HepG2 (cell line): ENCODE data around the gene EIF1. TPM values are rescaled to one million over a fixed set of nuclear protein-coding genes. Genes with fewer than 3 reads are reported as not detected.

Experiments
- ATAC-seq: fragments of 200-7000 bp; cut with Tn5 transposase; 3 replicates; pipeline ENCODE4 v1.9.1; 2020; ENCODE audit warnings: mild to moderate bottlenecking, moderate library complexity
- BruUV-seq: library from RNA; stranded (reverse); fragments of 400-500 nt; replicated peaks from 2 replicates; lab custom pipeline; 2021; lab: Mats Ljungman, UMichigan
- CTCF ChIA-PET: fragments of 300-600 bp; formaldehyde crosslinking; extraction: SDS; loops from one replicate; lab custom pipeline; 2021; ENCODE audit warnings: low total read pairs, inconsistent platforms, low intra/inter-chr PET ratio; lab: Yijun Ruan, JAX
- POLR2A ChIA-PET: fragments of 350-600 bp; sonication (Branson Sonifier 250); formaldehyde crosslinking; loops from one replicate; lab custom pipeline; 2020; ENCODE audit warnings: antibody characterized with exemption, inconsistent platforms; lab: Yijun Ruan, JAX
- DNase-seq: peaks from one replicate; pipeline ENCODE4 v3.0.0-alpha.2; 2015; ENCODE audit warnings: low spot score
- FAIRE-seq: peaks from 3 replicates; lab custom pipeline; 2011; peaks lifted over from hg19 to GRCh38; lab: Jason Lieb, UNC
- H2AFZ ChIP-seq: one replicate; pipeline ENCODE4 v1.6.1; 2011; ENCODE audit warnings: low read length, inconsistent platforms
- H3K27ac ChIP-seq: fragments of 300-600 bp; 3 replicates; pipeline ENCODE4 v1.8.0; 2011; ENCODE audit warnings: mixed run types, mild to moderate bottlenecking, mixed read lengths, low read length, inconsistent platforms; ENCODE audit not compliant: insufficient read depth; ENCODE audit errors: extremely low read length
- H3K27me3 ChIP-seq, 2 experiments: fragments of 200-600 bp in 1 of 2; 2 replicates in 1 of 2; 3 replicates in 1 of 2; pipeline versions ENCODE4 v1.6.0 to v1.8.0; 2011; ENCODE audit warnings: low read length in 2 of 2, mild to moderate bottlenecking in 2 of 2, moderate library complexity in 2 of 2, inconsistent platforms in 1 of 2; ENCODE audit not compliant: insufficient read depth in 2 of 2, control insufficient read depth in 1 of 2
- H3K36me3 ChIP-seq, 2 experiments: fragments of 200-600 bp in 1 of 2; replicated peaks in 1 of 2; 2 replicates in 1 of 2; 3 replicates in 1 of 2; pipeline versions ENCODE4 v1.5.1 to v1.8.0; 2011; ENCODE audit warnings: low read length in 2 of 2, inconsistent platforms in 1 of 2; ENCODE audit not compliant: insufficient read depth in 2 of 2, control insufficient read depth in 1 of 2
- H3K4me1 ChIP-seq: 2 replicates; pipeline ENCODE4 v1.5.1; 2012; ENCODE audit warnings: low read length, inconsistent platforms; ENCODE audit not compliant: insufficient read depth
- H3K4me2 ChIP-seq: 2 replicates; pipeline ENCODE4 v1.6.0; 2011; ENCODE audit warnings: low read depth, low read length, inconsistent platforms
- H3K4me3 ChIP-seq, 3 experiments: fragments of 200-600 bp in 1 of 3; sonication (generic), shearing (Covaris generic) in 1 of 3; replicated peaks in 1 of 3; 2 replicates each; pipeline ENCODE4 v1.5.1; 2011 to 2016; ENCODE audit warnings: low read length in 3 of 3, inconsistent platforms in 2 of 3, low read depth in 2 of 3, mild to moderate bottlenecking in 2 of 3, control low read depth in 1 of 3, mixed read lengths in 1 of 3; ENCODE audit not compliant: insufficient read depth in 1 of 3
- H3K79me2 ChIP-seq: one replicate; pipeline ENCODE4 v1.6.1; 2011; ENCODE audit warnings: low read length, inconsistent platforms; ENCODE audit not compliant: insufficient read depth
- H3K9ac ChIP-seq: 2 replicates; pipeline ENCODE4 v1.6.0; 2011; ENCODE audit warnings: mild to moderate bottlenecking, low read depth, low read length, inconsistent platforms; ENCODE audit not compliant: insufficient read depth
- H3K9me3 ChIP-seq: 2 replicates; pipeline ENCODE4 v1.5.1; 2012; ENCODE audit warnings: mild to moderate bottlenecking, low read length
- H4K20me1 ChIP-seq: 2 replicates; pipeline ENCODE4 v1.6.0; 2011; ENCODE audit warnings: inconsistent platforms, mild to moderate bottlenecking, low read length, moderate library complexity; ENCODE audit not compliant: insufficient read depth
- ISL2 ChIP-seq: sonication (generic); formaldehyde crosslinking; IDR thresholded peaks from 2 replicates; pipeline ENCODE4 v1.5.0; 2020; ENCODE audit warnings: missing genetic modification reagents
- KLF12 ChIP-seq: sonication (generic); formaldehyde crosslinking; IDR thresholded peaks from 2 replicates; pipeline ENCODE4 v1.4.0; 2020; ENCODE audit warnings: missing genetic modification reagents, borderline replicate concordance
- PHF21A ChIP-seq: sonication (generic); formaldehyde crosslinking; IDR thresholded peaks from 2 replicates; pipeline ENCODE4 v1.5.0; 2020; ENCODE audit warnings: mild to moderate bottlenecking, missing genetic modification reagents
- YY1 ChIP-seq: IDR thresholded peaks from 2 replicates; pipeline ENCODE4 v1.6.1; 2011; ENCODE audit warnings: low read length, low read depth, moderate library complexity, mild to moderate bottlenecking; ENCODE audit not compliant: insufficient read depth, insufficient replicate concordance
- ZFAT ChIP-seq: sonication (generic); formaldehyde crosslinking; conservative IDR thresholded peaks from 2 replicates; pipeline ENCODE4 v1.8.1; 2023; ENCODE audit warnings: missing genetic modification reagents, inconsistent platforms
- ZNF879 ChIP-seq: sonication (generic); formaldehyde crosslinking; IDR thresholded peaks from 2 replicates; pipeline ENCODE4 v1.8.1; 2023; ENCODE audit warnings: missing genetic modification reagents
- WGBS: methylation state at CpG from one replicate; pipeline ENCODE4 v1.1.6; 2017; ENCODE audit warnings: low lambda C conversion rate; 5-methylcytosine and 5-hydroxymethylcytosine counted together
- in situ Hi-C: cut with HindIII; loops from 2 replicates; pipeline ENCODE4 v1.10.0; 2017; ENCODE audit warnings: low pct_unique_long_range_greater_than_20kb; ENCODE audit not compliant: extremely low pct_ligation_motif_present
- intact Hi-C: fragments of 100-400 bp; cut with micrococcal nuclease; formaldehyde crosslinking; loops from one replicate; pipeline ENCODE4 v1.10.0; 2022; ENCODE audit not compliant: unreplicated experiment
- polyA plus RNA-seq, 8 experiments: library from polyadenylated mRNA; depleted of rRNA in 3 of 8; stranded (reverse) in 7 of 8; unstranded in 1 of 8; fragments of >200 nt; fragmentation: Illumina TruSeq in 4 of 8; extraction: Trizol in 4 of 8; gene quantifications; 2 replicates each; pipeline versions ENCODE4 v1.2.1 to v1.2.3, GENCODE V29; 2011 to 2016; ENCODE audit warnings: low read depth in 4 of 8, missing spikeins in 1 of 8, mixed read lengths in 1 of 8; ENCODE audit not compliant: insufficient read depth in 1 of 8
- total RNA-seq, 5 experiments: library from RNA; depleted of rRNA; stranded (reverse); fragments of >200 nt; fragmentation: Illumina TruSeq; extraction: Trizol; gene quantifications; 2 replicates each; pipeline ENCODE4 v1.2.3, GENCODE V29; 2016; ENCODE audit warnings: low read depth in 1 of 5
- TF ChIP-seq, protein P1 (sequence below): sonication (generic); formaldehyde crosslinking; IDR thresholded peaks from 2 replicates; pipeline ENCODE4 v1.4.0; 2020; ENCODE audit warnings: missing genetic modification reagents
- TF ChIP-seq, protein P2 (sequence below): sonication (generic); formaldehyde crosslinking; IDR thresholded peaks from 2 replicates; pipeline ENCODE4 v1.8.0; 2022; ENCODE audit warnings: mild to moderate bottlenecking, missing genetic modification reagents

Gene EIF1
- total and polyA plus RNA-seq, 2 of the 13 experiments (the other 11 are each of a cell fraction or from before 2014, with no cell fraction given): 147 to 517 TPM

DNA sequence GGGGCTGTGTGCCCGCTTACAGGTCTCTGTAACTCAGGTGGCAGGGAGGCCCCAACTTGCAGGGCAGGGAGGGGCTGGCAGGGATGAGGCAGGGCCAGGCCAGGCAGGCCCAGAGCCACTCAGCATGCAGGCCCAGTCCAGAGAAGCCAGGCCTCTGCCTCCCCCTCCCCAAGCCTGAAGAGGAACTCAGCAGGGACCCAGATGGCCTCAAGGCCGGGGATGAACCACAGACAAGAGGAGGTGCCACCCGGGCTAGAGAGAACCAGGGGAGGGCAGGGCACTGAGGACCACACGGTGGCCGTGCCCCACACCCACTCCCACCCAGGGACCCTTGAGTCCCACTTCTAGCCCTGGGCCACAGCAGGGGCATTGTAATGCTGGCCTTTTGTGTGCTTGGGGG, 29.8 kb upstream of the EIF1 start:
- H3K36me3 ChIP-seq: no peaks in the 10 kb centered on the region
- no peak overlapping the region for H2AFZ ChIP-seq
- POLR2A ChIA-PET: no interaction called here
- H4K20me1 ChIP-seq: no peaks in the 10 kb centered on the region
- CTCF ChIA-PET: interaction anchor here (1.8 kb wide), 1 partner anchor 11 kb away, joined by 5 read pairs; no protein-coding TSS in a partner anchor
- FAIRE-seq (no peak), ATAC-seq (no peak), DNase-seq (no peak)
- in situ Hi-C loops (no loop called here), intact Hi-C loops (no loop called here)
- no peak overlapping the region for H3K27ac ChIP-seq
- H3K9ac ChIP-seq: no peak overlapping the region
- no peaks in the 10 kb centered on the region for H3K9me3 ChIP-seq
- H3K4me1 ChIP-seq: peaks cover 10% of the 10 kb centered on the region
- no peak overlapping the region for H3K4me3 ChIP-seq
- H3K4me2 ChIP-seq: no peak overlapping the region
- no peaks in the 10 kb centered on the region for H3K79me2 ChIP-seq
- 15% methylated on average over 3 of the region's 5 CpGs for WGBS
- BruUV-seq: no TSS peak
- TF ChIP-seq KLF12 (no peak), ZFAT (CRISPR knock-in tag) (no peak), PHF21A (CRISPR knock-in tag) (no peak), ISL2 (CRISPR knock-in tag) (no peak), ZNF879 (CRISPR knock-in tag) (no peak), YY1 (no peak)
- TF ChIP-seq, protein P1, sequence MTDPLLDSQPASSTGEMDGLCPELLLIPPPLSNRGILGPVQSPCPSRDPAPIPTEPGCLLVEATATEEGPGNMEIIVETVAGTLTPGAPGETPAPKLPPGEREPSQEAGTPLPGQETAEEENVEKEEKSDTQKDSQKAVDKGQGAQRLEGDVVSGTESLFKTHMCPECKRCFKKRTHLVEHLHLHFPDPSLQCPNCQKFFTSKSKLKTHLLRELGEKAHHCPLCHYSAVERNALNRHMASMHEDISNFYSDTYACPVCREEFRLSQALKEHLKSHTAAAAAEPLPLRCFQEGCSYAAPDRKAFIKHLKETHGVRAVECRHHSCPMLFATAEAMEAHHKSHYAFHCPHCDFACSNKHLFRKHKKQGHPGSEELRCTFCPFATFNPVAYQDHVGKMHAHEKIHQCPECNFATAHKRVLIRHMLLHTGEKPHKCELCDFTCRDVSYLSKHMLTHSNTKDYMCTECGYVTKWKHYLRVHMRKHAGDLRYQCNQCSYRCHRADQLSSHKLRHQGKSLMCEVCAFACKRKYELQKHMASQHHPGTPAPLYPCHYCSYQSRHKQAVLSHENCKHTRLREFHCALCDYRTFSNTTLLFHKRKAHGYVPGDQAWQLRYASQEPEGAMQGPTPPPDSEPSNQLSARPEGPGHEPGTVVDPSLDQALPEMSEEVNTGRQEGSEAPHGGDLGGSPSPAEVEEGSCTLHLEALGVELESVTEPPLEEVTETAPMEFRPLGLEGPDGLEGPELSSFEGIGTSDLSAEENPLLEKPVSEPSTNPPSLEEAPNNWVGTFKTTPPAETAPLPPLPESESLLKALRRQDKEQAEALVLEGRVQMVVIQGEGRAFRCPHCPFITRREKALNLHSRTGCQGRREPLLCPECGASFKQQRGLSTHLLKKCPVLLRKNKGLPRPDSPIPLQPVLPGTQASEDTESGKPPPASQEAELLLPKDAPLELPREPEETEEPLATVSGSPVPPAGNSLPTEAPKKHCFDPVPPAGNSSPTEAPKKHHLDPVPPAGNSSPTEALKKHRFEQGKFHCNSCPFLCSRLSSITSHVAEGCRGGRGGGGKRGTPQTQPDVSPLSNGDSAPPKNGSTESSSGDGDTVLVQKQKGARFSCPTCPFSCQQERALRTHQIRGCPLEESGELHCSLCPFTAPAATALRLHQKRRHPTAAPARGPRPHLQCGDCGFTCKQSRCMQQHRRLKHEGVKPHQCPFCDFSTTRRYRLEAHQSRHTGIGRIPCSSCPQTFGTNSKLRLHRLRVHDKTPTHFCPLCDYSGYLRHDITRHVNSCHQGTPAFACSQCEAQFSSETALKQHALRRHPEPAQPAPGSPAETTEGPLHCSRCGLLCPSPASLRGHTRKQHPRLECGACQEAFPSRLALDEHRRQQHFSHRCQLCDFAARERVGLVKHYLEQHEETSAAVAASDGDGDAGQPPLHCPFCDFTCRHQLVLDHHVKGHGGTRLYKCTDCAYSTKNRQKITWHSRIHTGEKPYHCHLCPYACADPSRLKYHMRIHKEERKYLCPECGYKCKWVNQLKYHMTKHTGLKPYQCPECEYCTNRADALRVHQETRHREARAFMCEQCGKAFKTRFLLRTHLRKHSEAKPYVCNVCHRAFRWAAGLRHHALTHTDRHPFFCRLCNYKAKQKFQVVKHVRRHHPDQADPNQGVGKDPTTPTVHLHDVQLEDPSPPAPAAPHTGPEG (CRISPR knock-in tag): no peak
- TF ChIP-seq, protein P2, sequence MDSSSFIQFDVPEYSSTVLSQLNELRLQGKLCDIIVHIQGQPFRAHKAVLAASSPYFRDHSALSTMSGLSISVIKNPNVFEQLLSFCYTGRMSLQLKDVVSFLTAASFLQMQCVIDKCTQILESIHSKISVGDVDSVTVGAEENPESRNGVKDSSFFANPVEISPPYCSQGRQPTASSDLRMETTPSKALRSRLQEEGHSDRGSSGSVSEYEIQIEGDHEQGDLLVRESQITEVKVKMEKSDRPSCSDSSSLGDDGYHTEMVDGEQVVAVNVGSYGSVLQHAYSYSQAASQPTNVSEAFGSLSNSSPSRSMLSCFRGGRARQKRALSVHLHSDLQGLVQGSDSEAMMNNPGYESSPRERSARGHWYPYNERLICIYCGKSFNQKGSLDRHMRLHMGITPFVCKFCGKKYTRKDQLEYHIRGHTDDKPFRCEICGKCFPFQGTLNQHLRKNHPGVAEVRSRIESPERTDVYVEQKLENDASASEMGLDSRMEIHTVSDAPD (CRISPR knock-in tag): no peak
- peaks cover 22 to 68% of the 10 kb centered on the region in 2 experiments for H3K27me3 ChIP-seq
